ENCODE data around the gene CFAP46. TPM values are rescaled to one million over a fixed set of nuclear protein-coding genes. Genes with fewer than 3 reads are reported as not detected.
"Not testable (repeated sequence)": the region's sequence is repeated elsewhere in the genome, so short reads cannot be mapped to it uniquely, and the experiment has no call there.

Gene CFAP46
- total RNA-seq, 2 donors from 2014 or later, result 0.45 TPM; not detected in 1

- no peak overlapping the region for H3K27ac Mint-ChIP-seq
- H3K9me3 Mint-ChIP-seq, result no peaks in the 10 kb centered on the region
- DNase-seq (ENCODE audit: low spot score in 2 of 2) (no peak), ATAC-seq (no peak)
- no peaks in the 10 kb centered on the region for H3K36me3 Mint-ChIP-seq
Observed at GRCh38 chr10:132958883-132959558, 16.7 kb upstream of the CFAP46 start.

GRCh38 chr10:132957981-132958882, 15.9 kb upstream of the CFAP46 start:
- H3K9me3 Mint-ChIP-seq, result no peaks in the 10 kb centered on the region
- no peaks in the 10 kb centered on the region for H3K36me3 Mint-ChIP-seq
- ATAC-seq (no peak), DNase-seq (ENCODE audit: low spot score in 2 of 2) (no peak)
- no peak overlapping the region for H3K27ac Mint-ChIP-seq

- no peaks in the 10 kb centered on the region for H3K36me3 Mint-ChIP-seq
- DNase-seq (ENCODE audit: low spot score in 2 of 2), result no peak
- H3K27ac Mint-ChIP-seq, result peak overlapping the region in 1 of 2 donors; percentile 68
- ATAC-seq, result no peak
- no peaks in the 10 kb centered on the region for H3K9me3 Mint-ChIP-seq
Observed at GRCh38 chr10:132957131-132957530, 14.8 kb upstream of the CFAP46 start.

GRCh38 chr10:132956259-132956658, 13.9 kb upstream of the CFAP46 start:
- not testable (repeated sequence) for DNase-seq (ENCODE audit: low spot score in 2 of 2); H3K27ac Mint-ChIP-seq; H3K36me3 Mint-ChIP-seq; H3K9me3 Mint-ChIP-seq; ATAC-seq

- DNase-seq (ENCODE audit: low spot score in 2 of 2) (no peak), ATAC-seq (no peak)
- Mint-ChIP-seq H3K36me3 (no peaks in the 10 kb centered on the region), H3K27ac (no peak overlapping the region), H3K9me3 (no peaks in the 10 kb centered on the region)
Observed at GRCh38 chr10:132955479-132955878, 13.1 kb upstream of the CFAP46 start.

GRCh38 chr10:132953428-132953827, 11.1 kb upstream of the CFAP46 start:
- H3K27ac Mint-ChIP-seq, result no peak overlapping the region
- no peaks in the 10 kb centered on the region for H3K36me3 Mint-ChIP-seq
- no peaks in the 10 kb centered on the region for H3K9me3 Mint-ChIP-seq
- DNase-seq (ENCODE audit: low spot score in 2 of 2) (no peak), ATAC-seq (no peak)

GRCh38 chr10:132951926-132952325, 9.6 kb upstream of the CFAP46 start:
- H3K27ac Mint-ChIP-seq, result no peak overlapping the region
- DNase-seq (ENCODE audit: low spot score in 2 of 2) (no peak), ATAC-seq (no peak)
- H3K36me3 Mint-ChIP-seq, result no peaks in the 10 kb centered on the region
- no peaks in the 10 kb centered on the region for H3K9me3 Mint-ChIP-seq

GRCh38 chr10:132948351-132948750, 6.0 kb upstream of the CFAP46 start:
- H3K9me3 Mint-ChIP-seq, result no peaks in the 10 kb centered on the region
- ATAC-seq, result no peak
- DNase-seq (ENCODE audit: low spot score in 2 of 2), result no peak
- H3K36me3 Mint-ChIP-seq, result no peaks in the 10 kb centered on the region
- no peak overlapping the region for H3K27ac Mint-ChIP-seq

- ATAC-seq, result no peak
- H3K9me3 Mint-ChIP-seq, result no peaks in the 10 kb centered on the region
- H3K36me3 Mint-ChIP-seq, result no peaks in the 10 kb centered on the region
- no peak for DNase-seq (ENCODE audit: low spot score in 2 of 2)
- H3K27ac Mint-ChIP-seq, result no peak overlapping the region
Observed at GRCh38 chr10:132947843-132948242, 5.5 kb upstream of the CFAP46 start.

- Mint-ChIP-seq H3K27ac (no peak overlapping the region), H3K36me3 (no peaks in the 10 kb centered on the region), H3K9me3 (no peaks in the 10 kb centered on the region)
- ATAC-seq, result no peak
- no peak for DNase-seq (ENCODE audit: low spot score in 2 of 2)
Observed at GRCh38 chr10:132946806-132947546, 4.6 kb upstream of the CFAP46 start.

- DNase-seq (ENCODE audit: low spot score in 2 of 2) (no peak), ATAC-seq (no peak)
- no peaks in the 10 kb centered on the region for H3K36me3 Mint-ChIP-seq
- no peak overlapping the region for H3K27ac Mint-ChIP-seq
- no peaks in the 10 kb centered on the region for H3K9me3 Mint-ChIP-seq
Observed at GRCh38 chr10:132946311-132946710, 3.9 kb upstream of the CFAP46 start.

GRCh38 chr10:132945894-132946255, 3.5 kb upstream of the CFAP46 start:
- DNase-seq (ENCODE audit: low spot score in 2 of 2) (no peak), ATAC-seq (no peak)
- H3K9me3 Mint-ChIP-seq, result no peaks in the 10 kb centered on the region
- H3K27ac Mint-ChIP-seq, result no peak overlapping the region
- H3K36me3 Mint-ChIP-seq, result no peaks in the 10 kb centered on the region

- no peak for DNase-seq (ENCODE audit: low spot score in 2 of 2)
- Mint-ChIP-seq H3K36me3 (no peaks in the 10 kb centered on the region), H3K27ac (no peak overlapping the region), H3K9me3 (no peaks in the 10 kb centered on the region)
- no peak for ATAC-seq
Observed at GRCh38 chr10:132945125-132945893, 2.9 kb upstream of the CFAP46 start.

- no peaks in the 10 kb centered on the region for H3K36me3 Mint-ChIP-seq
- H3K27ac Mint-ChIP-seq, result no peak overlapping the region
- ATAC-seq (no peak), DNase-seq (ENCODE audit: low spot score in 2 of 2) (peak in 1 of 2 donors; percentile 49)
- H3K9me3 Mint-ChIP-seq, result no peaks in the 10 kb centered on the region
Observed at GRCh38 chr10:132944510-132944909, 2.1 kb upstream of the CFAP46 start.

GRCh38 chr10:132943791-132944404, 1.5 kb upstream of the CFAP46 start:
- H3K36me3 Mint-ChIP-seq, result no peaks in the 10 kb centered on the region
- no peaks in the 10 kb centered on the region for H3K9me3 Mint-ChIP-seq
- H3K27ac Mint-ChIP-seq, result no peak overlapping the region
- no peak for ATAC-seq
- DNase-seq (ENCODE audit: low spot score in 2 of 2), result no peak

GRCh38 chr10:132943058-132943790, 854 bp upstream of the CFAP46 start:
- Mint-ChIP-seq H3K9me3 (no peaks in the 10 kb centered on the region), H3K27ac (no peak overlapping the region), H3K36me3 (no peaks in the 10 kb centered on the region)
- DNase-seq (ENCODE audit: low spot score in 2 of 2) (peak in 1 of 2 donors; percentile 48), ATAC-seq (no peak)
